Measurements from ENCODE around the gene AIP.
A peak's percentile ranks its signal among the peaks of the same experiment; 100 is the strongest.

DNA sequence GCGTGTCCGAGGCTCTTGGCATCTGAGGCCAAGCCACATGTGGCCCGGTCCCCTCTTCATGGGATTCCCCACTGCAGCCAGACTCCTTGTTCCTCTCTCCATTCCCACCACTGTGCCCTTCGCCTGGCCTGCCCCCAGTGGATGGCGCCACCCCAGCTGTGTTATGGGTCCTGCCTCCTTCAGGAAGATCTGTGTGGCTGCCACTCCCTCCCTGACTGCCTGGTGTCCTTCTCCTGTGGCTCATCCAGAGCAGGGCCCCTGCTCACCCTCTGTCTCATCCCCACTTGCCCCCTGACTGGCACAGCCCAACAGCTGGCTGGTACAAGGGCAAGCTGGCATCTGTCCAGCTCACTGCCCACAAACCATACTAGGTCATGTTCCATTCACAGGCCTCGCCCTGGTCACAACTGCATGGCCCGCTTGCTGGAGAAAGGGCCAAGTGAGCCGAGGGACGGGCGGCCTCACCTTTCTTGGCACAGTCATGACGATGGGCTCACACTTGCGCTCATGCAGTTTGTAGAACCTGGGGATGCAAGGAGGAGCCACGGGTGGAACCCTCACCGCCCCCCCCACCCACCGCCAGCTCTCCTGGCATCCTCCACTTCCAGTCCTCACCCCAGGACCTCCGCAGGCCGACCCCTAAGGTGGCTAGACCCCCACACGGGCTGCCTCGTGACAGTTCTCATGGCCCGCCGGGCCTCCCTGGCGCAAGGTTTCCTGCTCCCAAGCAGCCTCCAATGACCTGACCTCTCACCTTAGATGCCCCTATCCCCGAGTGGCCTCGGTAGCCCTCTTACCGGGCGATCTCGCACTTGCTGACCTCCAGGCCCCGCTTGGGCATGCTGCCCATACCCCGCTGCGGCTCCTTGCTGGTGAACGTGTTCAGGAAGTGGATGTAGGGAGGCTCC, 43.3 kb upstream of the AIP start:
- TF ChIP-seq POLR2A (IDR thresholded peaks at IDR 0.05): no peak
- TF ChIP-seq, protein P1, sequence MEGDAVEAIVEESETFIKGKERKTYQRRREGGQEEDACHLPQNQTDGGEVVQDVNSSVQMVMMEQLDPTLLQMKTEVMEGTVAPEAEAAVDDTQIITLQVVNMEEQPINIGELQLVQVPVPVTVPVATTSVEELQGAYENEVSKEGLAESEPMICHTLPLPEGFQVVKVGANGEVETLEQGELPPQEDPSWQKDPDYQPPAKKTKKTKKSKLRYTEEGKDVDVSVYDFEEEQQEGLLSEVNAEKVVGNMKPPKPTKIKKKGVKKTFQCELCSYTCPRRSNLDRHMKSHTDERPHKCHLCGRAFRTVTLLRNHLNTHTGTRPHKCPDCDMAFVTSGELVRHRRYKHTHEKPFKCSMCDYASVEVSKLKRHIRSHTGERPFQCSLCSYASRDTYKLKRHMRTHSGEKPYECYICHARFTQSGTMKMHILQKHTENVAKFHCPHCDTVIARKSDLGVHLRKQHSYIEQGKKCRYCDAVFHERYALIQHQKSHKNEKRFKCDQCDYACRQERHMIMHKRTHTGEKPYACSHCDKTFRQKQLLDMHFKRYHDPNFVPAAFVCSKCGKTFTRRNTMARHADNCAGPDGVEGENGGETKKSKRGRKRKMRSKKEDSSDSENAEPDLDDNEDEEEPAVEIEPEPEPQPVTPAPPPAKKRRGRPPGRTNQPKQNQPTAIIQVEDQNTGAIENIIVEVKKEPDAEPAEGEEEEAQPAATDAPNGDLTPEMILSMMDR (IDR thresholded peaks at IDR 0.05): no peak
- TF ChIP-seq POLR2AphosphoS5 (IDR thresholded peaks at IDR 0.05): peak; percentile 41
- no peak for TF ChIP-seq EP300 (IDR thresholded peaks at IDR 0.05)
